Upper lobe of left lung (tissue), 4 donors: ENCODE data around the gene TMBIM4.

Experiments
- CTCF ChIP-seq, 6 experiments: fragments of 450-650 bp in 4 of 6; fragments of 200-600 bp in 2 of 6; sonication (generic) in 2 of 6; IDR thresholded peaks; one replicate each; pipeline ENCODE4 v1.5.1; 2016 to 2019; ENCODE audit warnings: antibody characterized with exemption in 6 of 6
- EP300 ChIP-seq, 4 donors: sonication (generic); formaldehyde crosslinking; IDR thresholded peaks; one replicate each; pipeline ENCODE4 v1.5.1; 2017; ENCODE audit warnings: antibody characterized with exemption in 4 of 4, control low read depth in 2 of 4
- POLR2A ChIP-seq, 4 donors: fragments of 450-650 bp; IDR thresholded peaks; one replicate each; pipeline ENCODE4 v1.5.1; 2016 to 2017; ENCODE audit warnings: antibody characterized with exemption in 4 of 4, mild to moderate bottlenecking in 2 of 4
- POLR2AphosphoS5 ChIP-seq, 2 donors: sonication (generic); formaldehyde crosslinking; IDR thresholded peaks; one replicate each; pipeline ENCODE4 v1.5.1; 2017; ENCODE audit warnings: antibody characterized with exemption in 2 of 2

GRCh38 chr12:66160704-66161103 lies 9.1 kb downstream of the TMBIM4 start:
- TF ChIP-seq CTCF (IDR thresholded peaks at IDR 0.05) (no peak), POLR2A (IDR thresholded peaks at IDR 0.05) (no peak), EP300 (IDR thresholded peaks at IDR 0.05) (no peak), POLR2AphosphoS5 (IDR thresholded peaks at IDR 0.05) (no peak)
